H1 (cell line): ENCODE measurements around the gene INPP4A. TPM values are rescaled to one million over a fixed set of nuclear protein-coding genes. Genes with fewer than 3 reads are reported as not detected.

Experiments
- CTCF ChIP-seq, 3 experiments: IDR thresholded peaks; 1 replicate in 2 of 3; 2 replicates in 1 of 3; pipeline versions ENCODE4 v1.5.1 to v1.6.1; 2011; ENCODE audit warnings: low read length in 3 of 3, mild to moderate bottlenecking in 3 of 3, inconsistent platforms in 2 of 3, low read depth in 1 of 3, moderate library complexity in 1 of 3; ENCODE audit not compliant: insufficient read depth in 1 of 3; ENCODE audit errors: control extremely low read depth in 1 of 3
- polyA plus RNA-seq, 7 experiments: library from polyadenylated mRNA; depleted of rRNA in 3 of 7; stranded (reverse) in 5 of 7; unstranded in 2 of 7; fragments of >200 nt in 5 of 7; fragments of 200-250 nt in 2 of 7; gene quantifications; 1 replicate in 5 of 7; 2 replicates in 1 of 7; 4 replicates in 1 of 7; pipeline versions ENCODE4 v1.2.1 to v1.2.3, GENCODE V29; 2011 to 2013; ENCODE audit warnings: missing spikeins in 2 of 7, mixed read lengths in 2 of 7
- total RNA-seq: library from RNA; stranded (reverse); fragmentation: NEBNext Ultra II Directional; extraction: Animal tissue kit (Norgen Biotek cat#: 25700); gene quantifications from 2 replicates; pipeline ENCODE4 v1.2.1, GENCODE V29; 2021

Gene INPP4A
- total and polyA plus RNA-seq, 2 of the 8 experiments (the other 6 are each of a cell fraction or from before 2014, with no cell fraction given) = 25.6 to 34.3 TPM

- TF ChIP-seq CTCF (IDR thresholded peaks at IDR 0.05; ENCODE audit: control extremely low read depth in 1 of 3, insufficient read depth in 1 of 3, low read depth in 1 of 3, low read length in 3 of 3) = no peak
These were observed 76.1 kb downstream of the INPP4A start (continued) for GRCh38 chr2:98520806-98521205.
